GM23248 (cell line): ENCODE measurements around the gene C19orf33.

Experiments used
- EZH2 ChIP-seq: fragments of 200-600 bp; sonication (generic); IDR thresholded peaks from 2 replicates; pipeline ENCODE4 v1.6.1; 2018; ENCODE audit warnings: antibody characterized with exemption, mild to moderate bottlenecking; ENCODE audit not compliant: insufficient read depth, poor library complexity, severe bottlenecking
- EZH2phosphoT487 ChIP-seq: fragments of 200-600 bp; sonication (generic); IDR thresholded peaks from 2 replicates; pipeline ENCODE4 v1.6.1; 2018; ENCODE audit warnings: antibody characterized with exemption, moderate library complexity, mild to moderate bottlenecking, low read depth; ENCODE audit not compliant: insufficient read depth

DNA sequence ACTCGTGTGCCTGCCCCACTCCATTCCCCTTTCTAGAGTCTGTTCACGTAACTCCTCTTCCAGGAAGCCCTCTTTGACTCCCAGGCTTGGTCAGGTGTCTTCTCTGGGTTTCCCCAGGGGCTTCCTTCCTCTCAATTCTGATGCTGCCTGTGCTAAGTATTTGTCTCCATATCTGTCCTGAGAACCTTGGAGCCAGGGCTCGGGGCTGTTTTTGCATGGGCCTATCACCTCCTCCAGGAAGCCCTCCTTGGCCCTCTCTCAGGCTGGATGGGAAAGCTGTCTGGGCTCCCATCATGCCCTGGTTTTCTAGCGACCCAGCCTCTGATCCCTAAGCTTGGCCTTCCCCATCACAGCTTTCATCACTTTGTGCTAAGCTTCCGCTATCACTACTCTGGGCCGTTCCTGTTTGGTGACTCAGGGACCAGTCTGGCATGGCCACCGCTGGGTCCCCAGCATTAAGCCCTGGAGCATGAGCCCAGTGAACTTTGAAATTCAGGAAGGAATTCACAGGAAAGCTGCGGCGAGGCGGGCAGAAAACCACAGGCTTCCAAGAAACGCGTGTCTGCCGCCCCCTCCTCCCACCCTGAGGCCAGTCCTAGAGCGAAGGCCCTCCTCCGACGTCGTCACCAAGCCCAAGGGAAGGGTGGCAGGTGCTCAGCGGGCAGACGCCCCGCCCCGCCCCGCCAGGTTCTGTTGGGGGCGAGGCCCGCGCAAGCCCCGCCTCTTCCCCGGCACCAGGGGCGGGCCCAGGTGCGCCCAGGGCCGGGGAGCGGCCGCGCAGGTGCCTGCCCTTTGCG, 40.2 kb upstream of the C19orf33 start:
- no peak for TF ChIP-seq EZH2
- TF ChIP-seq EZH2phosphoT487, result no peak
